ENCODE data around the gene PKD1. TPM values are rescaled to one million over a fixed set of nuclear protein-coding genes. Genes with fewer than 3 reads are reported as not detected.

The PKD1 gene
- polyA plus RNA-seq (ENCODE audit: insufficient read length in 4 of 4): 100 to 1,000 TPM in 2 of 4 donors, 10 to 100 TPM in 2; 48.3 to 128 (median 95.9) TPM

DNA sequence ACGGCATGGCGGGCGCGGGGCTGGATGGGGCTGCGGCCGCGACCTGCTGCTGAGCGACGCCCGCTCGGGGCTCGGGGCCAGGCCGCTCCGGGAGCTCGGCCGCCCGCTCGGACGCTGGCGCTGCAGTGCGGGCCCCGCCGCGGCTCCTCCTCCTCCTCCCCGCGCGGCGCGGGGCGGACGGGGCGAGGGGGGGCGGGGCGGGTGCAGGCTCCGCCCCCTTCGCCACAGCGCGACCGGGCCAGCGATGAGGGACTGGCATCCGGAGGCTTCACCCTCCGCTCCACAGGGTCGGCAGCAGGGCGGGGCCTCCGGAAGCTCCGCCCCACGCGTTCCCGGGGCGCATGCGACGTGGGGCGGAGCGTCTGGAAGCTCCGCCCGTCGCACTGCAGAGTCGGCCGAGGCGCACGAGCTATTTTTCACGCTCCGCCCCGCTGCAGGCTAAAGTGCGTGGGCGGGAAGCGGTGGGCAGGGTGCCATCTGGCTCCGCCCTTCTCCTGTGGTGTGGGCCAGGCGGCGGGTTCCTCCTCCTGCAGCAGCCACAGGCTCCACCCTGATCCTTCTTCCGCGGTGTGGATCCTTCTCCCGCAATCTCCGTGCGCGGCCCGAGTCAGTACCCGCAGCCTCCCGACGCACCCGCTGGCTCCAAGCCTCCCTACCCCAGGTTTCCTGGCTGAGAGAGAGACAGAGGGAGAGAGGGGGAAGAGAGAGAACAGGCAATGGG is at the start of gene PKD1:
TSS of gene PKD1 (minus strand) at position 129 of the 721 bp plus-strand sequence. CDS start 209 bp downstream, outside the sequence.
- peak in 3 of 4 donors; percentile 56 to 88 (median 86) for DNase-seq (ENCODE audit: low read depth in 4 of 4, low spot score in 2 of 4)

DNA sequence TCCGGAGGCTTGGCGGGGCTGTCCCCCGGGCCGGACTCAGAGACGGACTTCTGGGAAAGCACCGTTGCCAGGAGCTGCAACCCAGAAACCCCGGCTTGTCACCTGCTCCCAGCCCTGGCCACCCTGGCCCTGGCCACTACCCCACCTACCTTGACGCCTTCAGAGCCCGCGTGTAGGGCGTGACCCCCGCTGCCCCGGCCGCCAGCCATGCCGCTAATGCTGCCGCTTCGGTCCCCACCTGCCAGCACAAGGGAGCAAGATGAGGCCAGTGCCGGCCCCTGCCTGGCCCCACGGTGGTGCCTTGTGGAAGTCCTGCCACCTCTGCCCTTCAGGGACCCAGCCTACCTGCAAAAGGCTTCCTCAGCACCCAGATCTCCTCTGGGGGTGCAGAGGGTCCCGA is 49.3 kb upstream of the PKD1 start:
- DNase-seq (ENCODE audit: low read depth in 4 of 4, low spot score in 2 of 4): no peak

DNA sequence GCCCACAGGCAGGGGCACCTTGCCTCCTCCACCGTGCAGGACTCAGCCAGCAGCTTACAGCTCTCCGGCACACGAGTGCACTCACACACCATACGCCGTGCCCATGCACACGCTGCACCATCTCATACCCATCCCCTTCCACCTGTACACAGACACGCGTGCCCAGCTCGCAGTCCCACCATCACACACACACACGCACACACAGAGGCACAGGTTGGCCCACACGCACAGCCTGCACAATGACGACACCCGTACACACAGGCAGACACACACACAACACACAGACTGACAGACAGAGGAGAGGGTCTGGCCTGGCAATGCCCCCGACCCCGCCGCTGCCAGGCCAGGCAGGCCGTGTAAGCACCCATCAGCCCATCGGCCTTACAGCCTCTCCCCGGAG is 48.6 kb upstream of the PKD1 start:
- DNase-seq (ENCODE audit: low read depth in 4 of 4, low spot score in 2 of 4): no peak

DNA sequence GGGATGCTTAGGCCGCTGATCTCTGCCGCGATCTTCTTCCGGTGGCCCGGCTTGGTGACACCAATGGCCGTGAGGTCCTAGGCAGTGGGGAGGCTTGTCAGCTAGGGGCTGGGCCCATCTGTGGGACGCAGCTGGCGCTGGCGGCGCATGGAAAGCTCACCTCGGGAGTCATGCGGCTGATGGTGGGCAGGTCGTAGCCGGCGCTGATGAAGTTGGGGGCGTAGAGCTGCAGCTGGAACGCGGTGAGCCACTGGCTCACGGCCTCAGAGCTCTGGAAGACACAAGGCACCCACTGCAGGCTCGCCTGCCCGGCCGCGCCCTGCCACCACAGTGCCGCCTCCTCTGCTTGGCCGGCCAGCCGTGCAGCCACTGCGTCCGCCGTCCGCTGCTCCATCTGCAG is 48.0 kb upstream of the PKD1 start:
- DNase-seq (ENCODE audit: low read depth in 4 of 4, low spot score in 2 of 4): no peak

DNA sequence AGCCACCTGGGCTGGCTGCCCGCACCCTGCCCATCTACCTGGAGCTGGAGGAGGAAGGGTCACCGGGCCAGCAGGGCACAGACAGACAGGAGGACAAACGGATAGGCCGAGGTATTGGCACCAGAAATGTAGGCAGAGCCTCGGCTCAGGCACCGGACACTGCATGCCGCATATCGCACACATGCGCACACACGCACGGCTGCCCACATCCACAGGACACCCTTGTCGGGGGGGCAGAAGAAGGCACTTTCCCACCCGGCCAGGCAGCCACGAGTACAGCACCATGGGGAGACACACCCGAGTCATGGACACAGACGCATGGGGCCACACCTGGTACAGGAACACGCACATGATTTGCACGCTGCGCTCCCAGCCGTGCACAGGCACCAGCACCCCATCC is 46.3 kb upstream of the PKD1 start:
- no peak for DNase-seq (ENCODE audit: low read depth in 4 of 4, low spot score in 2 of 4)

DNA sequence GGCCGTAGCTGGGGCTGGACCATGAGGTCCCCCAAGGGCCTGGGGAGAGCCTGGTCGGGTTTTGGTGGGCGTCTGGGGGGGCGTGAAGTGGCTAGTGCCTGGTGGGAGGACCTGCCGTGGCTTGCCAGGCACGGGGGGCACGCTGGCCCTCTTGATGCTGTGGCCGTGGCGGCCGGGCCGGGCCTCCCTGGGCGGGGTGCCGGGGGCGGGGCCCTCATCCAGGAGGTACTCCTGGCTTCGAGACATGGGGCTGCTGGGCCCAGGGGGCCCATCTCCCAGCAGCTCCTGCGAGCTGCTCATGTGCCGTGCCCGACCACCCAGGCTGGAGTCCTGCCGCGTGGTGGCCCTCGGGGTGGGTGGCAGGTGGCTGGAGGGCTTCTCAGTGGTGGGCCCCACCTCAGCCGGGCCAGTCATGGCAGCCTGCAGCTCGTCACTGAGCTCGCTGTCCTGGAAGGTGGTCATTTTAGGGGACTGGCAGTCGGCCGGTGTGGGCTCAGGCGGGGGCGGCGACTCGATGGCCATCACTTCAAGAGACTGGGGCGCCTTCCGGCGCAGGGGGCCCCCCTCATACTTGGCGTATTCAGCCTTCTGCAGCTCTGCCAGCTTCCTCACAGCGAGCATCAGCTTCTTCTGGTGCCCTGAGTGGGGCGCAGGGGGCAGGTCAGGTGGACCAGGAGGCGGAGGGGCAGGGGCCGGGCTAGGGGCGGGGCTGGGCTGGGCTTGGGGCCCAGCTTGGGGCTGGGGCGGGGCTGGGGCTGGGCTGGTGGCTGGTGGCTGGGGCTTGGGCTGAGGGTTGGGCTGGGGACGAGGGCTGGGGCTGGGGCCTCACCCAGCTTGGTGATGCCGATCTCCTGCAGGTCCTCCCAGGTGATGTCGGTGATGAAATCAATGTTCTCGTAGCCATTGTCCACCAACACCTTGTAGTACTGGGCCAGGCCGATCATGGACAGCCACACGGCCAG is 45.5 kb upstream of the PKD1 start:
- no peak for DNase-seq (ENCODE audit: low read depth in 4 of 4, low spot score in 2 of 4)

DNA sequence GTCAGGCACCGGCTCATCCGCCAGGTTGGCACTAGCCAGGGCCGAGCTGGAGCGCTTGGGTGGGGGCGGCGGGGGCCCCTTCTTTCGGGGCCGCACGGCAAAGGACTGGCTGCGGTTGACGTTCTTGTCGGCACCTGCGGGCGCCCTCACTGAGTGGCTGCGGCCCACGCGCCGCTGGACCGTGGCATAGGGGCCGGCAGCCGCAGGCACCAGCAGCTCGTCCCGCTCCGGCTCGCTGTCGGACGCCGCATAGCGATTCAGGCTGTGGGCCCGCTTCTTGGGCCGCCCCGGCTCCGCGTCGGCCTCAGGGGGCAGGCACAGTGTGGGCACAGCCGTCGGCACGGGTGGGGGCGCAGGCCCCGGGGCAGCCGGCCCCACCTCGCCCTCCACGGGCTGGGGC is 44.8 kb upstream of the PKD1 start:
- DNase-seq (ENCODE audit: low read depth in 4 of 4, low spot score in 2 of 4): no peak

DNA sequence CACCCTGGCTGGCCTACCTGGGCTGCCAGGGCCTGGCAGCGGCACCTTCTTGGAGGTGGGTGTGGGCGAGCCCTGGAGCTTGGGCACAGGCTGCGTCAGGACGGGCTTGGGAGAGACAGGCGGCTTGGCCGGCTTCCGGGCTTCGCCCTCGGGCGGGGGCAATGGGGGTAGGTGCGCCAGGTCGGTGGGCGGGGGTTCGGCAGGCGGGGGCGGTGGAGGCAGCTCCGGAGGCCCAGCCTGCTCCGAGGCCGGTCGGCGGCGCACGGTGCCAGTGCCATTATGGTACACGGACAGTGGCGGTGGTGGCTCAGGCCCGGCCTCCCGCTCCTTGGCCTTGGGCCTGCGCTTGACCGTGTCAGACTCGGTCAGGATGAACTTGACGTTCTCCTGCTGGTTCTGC is 43.9 kb upstream of the PKD1 start:
- no peak for DNase-seq (ENCODE audit: low read depth in 4 of 4, low spot score in 2 of 4)

DNA sequence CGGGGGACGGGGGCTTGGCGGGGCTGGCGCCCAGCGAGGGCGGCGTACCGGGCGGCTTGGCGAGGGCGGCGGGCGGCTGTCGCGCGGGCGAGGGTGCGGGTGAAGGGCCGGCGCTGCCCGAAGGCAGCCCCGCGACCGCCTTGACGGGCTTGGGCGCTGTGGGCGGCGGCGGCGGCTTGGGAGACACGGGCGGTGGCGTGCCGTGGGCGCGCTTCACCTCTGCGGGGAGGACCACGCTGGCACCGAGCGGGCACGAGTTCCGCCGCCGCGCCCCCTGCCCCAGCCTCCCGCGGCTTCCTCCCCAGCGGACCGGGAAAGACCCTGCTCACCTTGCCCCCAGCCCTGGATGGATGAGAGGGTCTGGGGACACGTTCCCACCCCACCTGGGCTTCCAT is 43.4 kb upstream of the PKD1 start:
- no peak for DNase-seq (ENCODE audit: low read depth in 4 of 4, low spot score in 2 of 4)

DNA sequence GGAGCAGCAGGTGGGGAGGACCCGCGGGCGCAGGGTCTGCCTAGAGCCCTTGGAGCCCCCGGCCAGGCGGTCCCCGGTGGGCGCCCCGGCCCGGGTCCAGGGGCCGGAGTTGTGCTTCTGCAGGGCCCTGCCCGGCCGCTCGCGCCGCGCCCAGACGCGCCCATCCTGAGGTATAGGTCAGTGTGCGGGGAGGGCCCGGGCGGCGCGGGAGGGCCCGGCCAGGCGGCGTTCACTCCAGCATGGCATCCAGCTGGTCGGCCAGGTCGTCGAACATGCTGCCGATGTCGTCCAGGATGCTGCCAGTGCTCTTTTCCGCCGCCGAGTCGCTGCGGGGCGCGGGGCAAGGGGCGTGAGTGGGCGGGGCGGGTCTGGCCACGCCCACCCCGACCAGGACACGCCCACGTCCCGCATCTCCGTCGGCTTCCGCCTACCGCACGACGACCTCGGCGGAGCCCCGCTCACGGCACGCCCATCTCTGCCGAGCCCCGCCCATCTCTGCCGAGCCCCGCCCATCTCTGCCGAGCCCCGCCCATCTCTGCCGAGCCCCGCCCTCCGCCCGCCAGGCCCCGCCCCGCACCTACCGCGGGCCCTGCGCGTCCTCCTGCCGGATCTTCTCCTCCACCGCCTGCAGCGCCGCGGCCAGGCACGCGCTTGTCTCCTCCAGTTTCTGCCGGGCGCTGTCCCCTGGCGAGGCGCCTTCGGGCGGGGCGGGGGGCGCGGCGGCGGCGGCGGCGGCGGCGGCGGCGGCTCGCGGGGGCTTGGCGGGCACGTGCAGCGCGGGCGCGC is 42.8 kb upstream of the PKD1 start:
- DNase-seq (ENCODE audit: low read depth in 4 of 4, low spot score in 2 of 4): no peak

DNA sequence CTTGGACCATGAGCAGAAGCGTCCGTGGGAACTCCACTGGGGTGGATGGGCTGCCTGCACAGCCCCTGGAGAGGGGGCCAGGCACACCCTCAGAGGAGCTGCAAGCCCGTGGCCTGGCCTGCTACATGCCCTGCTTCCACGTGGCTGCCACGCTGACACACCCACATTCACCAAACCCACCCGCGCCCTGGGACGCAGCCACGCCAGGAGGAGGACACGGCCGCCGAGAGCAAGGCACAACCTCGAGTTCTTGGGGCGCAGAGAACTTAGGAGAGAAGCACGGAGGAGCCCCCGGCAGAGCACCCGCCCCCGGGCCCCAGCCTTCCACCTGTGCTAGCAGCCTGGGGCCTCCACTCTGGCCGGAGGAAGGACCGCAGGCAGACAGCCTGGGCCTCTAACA is 41.9 kb upstream of the PKD1 start:
- no peak for DNase-seq (ENCODE audit: low read depth in 4 of 4, low spot score in 2 of 4)

DNA sequence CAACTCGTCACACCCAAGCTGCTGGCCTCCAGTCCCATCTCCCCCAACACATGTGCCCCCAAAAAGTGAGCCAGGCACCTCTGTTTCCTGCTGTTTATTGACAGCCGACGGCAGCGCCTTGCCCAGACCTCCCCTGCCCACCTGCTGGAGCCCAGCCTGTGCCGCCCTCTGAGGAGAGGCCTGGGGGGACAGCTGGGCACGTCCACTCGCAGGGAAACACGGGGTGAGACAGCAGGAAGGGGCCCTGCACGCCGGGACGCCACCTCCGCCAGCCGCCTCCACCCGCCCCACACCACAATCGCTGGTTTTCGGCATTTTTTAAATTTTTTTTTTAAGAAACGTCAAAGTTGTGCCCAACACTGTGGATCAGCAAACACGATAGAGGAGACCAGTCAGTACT is 41.4 kb upstream of the PKD1 start:
- DNase-seq (ENCODE audit: low read depth in 4 of 4, low spot score in 2 of 4): no peak

DNA sequence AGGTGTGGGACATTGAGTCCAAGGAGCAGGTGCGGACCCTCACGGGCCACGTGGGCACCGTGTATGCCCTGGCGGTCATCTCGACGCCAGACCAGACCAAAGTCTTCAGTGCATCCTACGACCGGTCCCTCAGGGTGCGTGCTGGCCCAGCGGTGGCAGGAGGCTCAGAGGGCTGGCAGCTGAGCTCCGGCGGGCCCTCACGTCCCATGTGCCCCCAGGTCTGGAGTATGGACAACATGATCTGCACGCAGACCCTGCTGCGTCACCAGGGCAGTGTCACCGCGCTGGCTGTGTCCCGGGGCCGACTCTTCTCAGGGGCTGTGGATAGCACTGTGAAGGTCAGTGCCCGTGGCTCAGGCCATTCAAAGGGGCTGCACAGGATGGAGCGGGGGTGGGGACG is 40.3 kb upstream of the PKD1 start:
- no peak for DNase-seq (ENCODE audit: low read depth in 4 of 4, low spot score in 2 of 4)

DNA sequence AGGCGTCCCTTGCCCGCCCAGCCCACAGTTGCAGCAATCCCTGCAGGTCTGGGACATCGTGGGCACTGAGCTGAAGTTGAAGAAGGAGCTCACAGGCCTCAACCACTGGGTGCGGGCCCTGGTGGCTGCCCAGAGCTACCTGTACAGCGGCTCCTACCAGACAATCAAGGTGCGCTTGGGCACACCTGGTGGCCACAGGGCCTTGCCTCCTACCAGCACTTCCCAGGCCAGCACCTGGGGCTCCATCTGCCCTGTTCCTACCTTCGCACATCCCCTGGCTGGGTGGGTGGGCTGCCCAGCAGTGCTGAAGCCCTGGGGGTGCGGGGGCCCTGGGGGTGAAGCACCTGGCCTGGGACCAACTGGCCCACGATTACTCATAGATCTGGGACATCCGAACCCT is 39.8 kb upstream of the PKD1 start:
- DNase-seq (ENCODE audit: low read depth in 4 of 4, low spot score in 2 of 4): no peak

DNA sequence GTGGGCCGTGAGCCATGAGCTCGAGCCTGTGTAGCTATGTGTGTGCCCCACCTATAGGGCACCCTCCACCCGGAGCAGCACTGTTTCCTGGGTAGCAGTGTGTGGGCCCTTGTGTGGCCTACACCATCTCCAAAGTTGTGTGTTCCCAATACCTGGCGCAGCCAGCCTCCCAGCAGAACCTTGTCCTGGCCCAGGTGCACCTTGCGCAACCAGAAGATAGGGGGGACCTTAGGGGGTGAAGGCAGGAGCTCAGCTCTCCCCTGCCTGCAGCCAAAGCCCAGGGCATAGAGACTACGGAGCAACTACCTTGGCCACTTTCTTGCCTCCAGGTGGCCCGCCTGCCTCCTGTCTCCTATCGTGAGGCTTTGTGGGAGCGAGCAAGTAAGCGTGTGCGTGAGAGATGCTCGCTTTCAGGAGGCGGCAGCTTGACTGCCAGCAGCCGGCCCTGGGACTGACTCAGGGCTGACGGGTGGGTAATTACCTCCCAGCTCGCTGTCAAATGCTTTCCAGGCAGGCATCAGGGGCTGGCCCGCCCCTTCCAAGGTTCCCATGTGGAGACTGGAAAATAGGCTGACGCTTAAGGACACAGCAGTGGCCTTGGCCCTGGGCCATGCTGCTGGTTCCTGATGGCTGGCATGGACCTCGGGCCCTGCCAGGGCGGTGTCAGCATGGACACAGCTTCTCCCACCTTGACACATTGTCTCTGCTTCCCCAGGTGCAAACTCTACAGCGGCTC is 38.9 kb upstream of the PKD1 start:
- DNase-seq (ENCODE audit: low read depth in 4 of 4, low spot score in 2 of 4): no peak

DNA sequence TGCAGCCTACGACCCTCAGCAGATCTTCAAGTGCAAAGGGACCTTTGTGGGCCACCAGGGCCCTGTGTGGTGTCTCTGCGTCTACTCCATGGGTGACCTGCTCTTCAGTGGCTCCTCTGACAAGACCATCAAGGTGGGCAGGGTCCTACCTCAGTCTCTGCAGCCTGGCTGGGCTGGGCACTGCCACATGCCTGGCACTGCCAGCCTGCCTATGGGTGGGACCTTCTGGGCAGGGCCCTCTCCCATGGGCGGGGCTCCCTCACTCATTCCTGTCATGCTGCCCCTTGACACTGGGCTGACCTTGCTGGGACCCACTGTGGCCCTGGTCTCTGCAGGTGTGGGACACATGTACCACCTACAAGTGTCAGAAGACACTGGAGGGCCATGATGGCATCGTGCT is 38.2 kb upstream of the PKD1 start:
- no peak for DNase-seq (ENCODE audit: low read depth in 4 of 4, low spot score in 2 of 4)

DNA sequence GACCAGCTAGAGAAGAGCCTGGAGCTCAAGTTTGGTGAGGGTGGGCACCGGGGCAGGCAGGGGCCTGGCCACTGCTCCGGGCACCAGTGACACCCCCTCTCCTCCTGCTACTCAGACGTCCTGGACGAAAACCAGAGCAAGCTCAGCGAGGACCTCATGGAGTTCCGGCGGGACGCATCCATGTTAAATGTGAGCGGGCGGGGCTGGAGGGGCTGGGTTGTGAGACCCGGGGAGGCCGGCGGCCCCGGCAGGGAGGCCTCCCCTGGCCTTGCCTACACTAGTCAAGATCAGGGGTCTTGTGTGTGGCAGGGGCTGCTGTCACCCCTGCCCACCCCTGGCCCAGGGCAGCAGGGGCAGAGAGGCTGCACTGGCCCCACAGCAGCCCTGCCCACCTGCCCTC is 37.7 kb upstream of the PKD1 start:
- no peak for DNase-seq (ENCODE audit: low read depth in 4 of 4, low spot score in 2 of 4)

DNA sequence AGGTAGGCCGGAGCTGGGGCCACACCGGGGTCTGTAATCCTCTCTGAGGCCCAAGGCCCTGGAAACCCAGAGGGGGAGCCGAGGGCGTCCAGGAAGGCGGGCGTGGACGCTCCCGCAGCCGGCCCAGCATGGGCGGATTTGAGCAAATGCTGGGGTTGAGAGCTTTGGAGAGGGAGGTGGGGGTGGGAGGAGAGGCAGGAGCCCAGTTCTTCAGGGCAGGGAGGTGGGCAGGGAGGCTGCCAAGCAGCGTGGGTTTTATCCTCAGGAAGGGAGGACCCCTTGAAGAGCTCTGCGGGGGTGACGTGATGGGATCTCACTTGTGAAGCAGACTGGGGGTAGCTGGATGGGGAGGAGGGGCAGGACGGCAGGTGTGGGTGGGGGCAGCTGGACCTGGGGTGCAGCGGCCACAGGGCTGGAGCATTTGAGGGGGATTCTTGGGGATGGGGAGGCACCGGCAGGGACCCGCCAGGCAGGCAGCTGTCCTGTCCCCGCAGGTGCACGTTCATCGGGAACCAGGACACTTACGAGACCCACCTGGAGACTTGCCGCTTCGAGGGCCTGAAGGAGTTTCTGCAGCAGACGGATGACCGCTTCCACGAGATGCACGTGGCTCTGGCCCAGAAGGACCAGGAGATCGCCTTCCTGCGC is 37.1 kb upstream of the PKD1 start:
- DNase-seq (ENCODE audit: low read depth in 4 of 4, low spot score in 2 of 4): no peak

DNA sequence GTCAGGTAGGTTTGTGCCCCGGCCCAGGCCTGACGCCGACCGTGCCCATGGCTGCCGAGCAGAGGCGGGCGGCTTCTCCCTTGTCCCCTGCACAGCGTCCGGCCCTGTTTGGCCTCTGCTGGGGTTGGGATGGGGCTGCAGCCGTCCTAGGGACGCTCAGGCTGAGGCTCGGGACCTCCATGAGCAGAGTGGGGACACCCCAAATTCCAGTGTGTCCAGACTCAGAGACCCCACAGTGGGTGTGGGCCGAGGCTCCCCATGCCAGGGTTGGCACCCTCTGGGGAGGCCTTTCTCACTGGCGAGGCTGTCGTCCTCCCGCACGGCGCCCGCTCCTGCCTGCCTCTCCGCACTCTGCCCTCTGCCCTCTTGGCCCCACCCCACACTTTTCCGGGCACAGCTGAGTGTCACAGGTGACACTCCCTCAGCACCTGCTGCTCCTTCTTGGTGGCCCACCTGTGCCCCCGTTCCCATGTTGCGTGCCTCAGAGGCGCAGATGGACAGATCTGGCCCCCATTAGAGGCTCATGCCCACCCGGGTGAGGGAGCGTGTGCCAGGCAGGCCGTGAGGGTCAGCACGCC is 36.0 kb upstream of the PKD1 start:
- DNase-seq (ENCODE audit: low read depth in 4 of 4, low spot score in 2 of 4): no peak
